Smooth muscle cell (in vitro differentiated cells): ENCODE measurements around the gene POU3F2. TPM values are rescaled to one million over a fixed set of nuclear protein-coding genes. Genes with fewer than 3 reads are reported as not detected.

Experiments used
- DNase-seq: peaks from one replicate; lab custom pipeline; 2025; ENCODE audit not compliant: unreplicated experiment; lab: John Stamatoyannopoulos, UW
- H2AFZ ChIP-seq: fragments of 200-600 bp; sonication (generic); 2 replicates; pipeline ENCODE4 v1.6.0; 2016; ENCODE audit warnings: antibody characterized with exemption, low read depth, mild to moderate bottlenecking
- H3F3A ChIP-seq: fragments of 200-600 bp; sonication (generic); 2 replicates; pipeline ENCODE4 v1.6.0; 2017; ENCODE audit warnings: antibody characterized with exemption, low read depth
- H3K27ac ChIP-seq: fragments of 200-600 bp; sonication (generic); 2 replicates; pipeline ENCODE4 v1.5.1; 2016; ENCODE audit warnings: low read depth, mild to moderate bottlenecking
- H3K27me3 ChIP-seq: fragments of 200-600 bp; sonication (generic); 2 replicates; pipeline ENCODE4 v1.6.1; 2016; ENCODE audit warnings: low read depth, mild to moderate bottlenecking
- H3K36me3 ChIP-seq: fragments of 200-600 bp; sonication (generic); 2 replicates; pipeline ENCODE4 v1.5.1; 2016; ENCODE audit warnings: low read depth
- H3K4me1 ChIP-seq: fragments of 200-600 bp; sonication (generic); 2 replicates; pipeline ENCODE4 v1.5.1; 2016; ENCODE audit warnings: low read depth
- H3K4me2 ChIP-seq: fragments of 200-600 bp; sonication (generic); 2 replicates; pipeline ENCODE4 v1.6.0; 2016; ENCODE audit warnings: mild to moderate bottlenecking
- H3K4me3 ChIP-seq: fragments of 200-600 bp; sonication (generic); 2 replicates; pipeline ENCODE4 v1.5.1; 2016; ENCODE audit warnings: mild to moderate bottlenecking
- H3K79me2 ChIP-seq: fragments of 200-600 bp; sonication (generic); 2 replicates; pipeline ENCODE4 v1.6.0; 2016; ENCODE audit warnings: low read depth, mild to moderate bottlenecking
- H3K9ac ChIP-seq: fragments of 200-600 bp; sonication (generic); 2 replicates; pipeline ENCODE4 v1.6.0; 2016; ENCODE audit warnings: low read depth
- H3K9me3 ChIP-seq: fragments of 200-600 bp; sonication (generic); replicated peaks from 2 replicates; pipeline ENCODE4 v1.5.1; 2016; ENCODE audit warnings: low read depth
- H4K20me1 ChIP-seq: fragments of 200-600 bp; sonication (generic); 2 replicates; pipeline ENCODE4 v1.6.0; 2016; ENCODE audit warnings: low read depth
- CTCF ChIP-seq: fragments of 200-600 bp; sonication (generic); IDR thresholded peaks from 2 replicates; pipeline ENCODE4 v1.5.1; 2017; ENCODE audit warnings: borderline replicate concordance, mild to moderate bottlenecking, antibody characterized with exemption; ENCODE audit not compliant: insufficient read depth, poor library complexity, severe bottlenecking
- WGBS: methylation state at CpG from one replicate; pipeline ENCODE4 v1.1.7; 2016; ENCODE audit warnings: low lambda C conversion rate; 5-methylcytosine and 5-hydroxymethylcytosine counted together
- polyA plus RNA-seq: library from polyadenylated mRNA; unstranded; fragments of >200 nt; fragmentation: Nextera tagmentation; extraction: Ambion mirVana; gene quantifications from 2 replicates; pipeline ENCODE4 v1.2.1, GENCODE V29; 2016
- total RNA-seq: library from RNA; depleted of rRNA; stranded (reverse); fragments of >200 nt; gene quantifications from 2 replicates; pipeline ENCODE4 v1.2.3, GENCODE V29; 2014

The POU3F2 gene
- total and polyA plus RNA-seq, 2 experiments from 2014 or later: not detected

GRCh38 chr6:98836962-98837944 is 2.9 kb downstream of the POU3F2 start:
- H3K27me3 ChIP-seq: peaks cover 97% of the 10 kb centered on the region
- no peak for DNase-seq
- H3K9ac ChIP-seq: no peak overlapping the region
- no peaks in the 10 kb centered on the region for H4K20me1 ChIP-seq
- no peaks in the 10 kb centered on the region for H3F3A ChIP-seq
- no peak overlapping the region for H3K4me3 ChIP-seq
- TF ChIP-seq CTCF: no peak
- 13% methylated on average over 9 of the region's 9 CpGs for WGBS
- H3K27ac ChIP-seq: no peak overlapping the region
- peaks cover 14% of the 10 kb centered on the region for H3K4me1 ChIP-seq
- no peak overlapping the region for H2AFZ ChIP-seq
- no peaks in the 10 kb centered on the region for H3K36me3 ChIP-seq
- no peak overlapping the region for H3K4me2 ChIP-seq
- H3K79me2 ChIP-seq: no peaks in the 10 kb centered on the region
- H3K9me3 ChIP-seq: no peaks in the 10 kb centered on the region

DNA sequence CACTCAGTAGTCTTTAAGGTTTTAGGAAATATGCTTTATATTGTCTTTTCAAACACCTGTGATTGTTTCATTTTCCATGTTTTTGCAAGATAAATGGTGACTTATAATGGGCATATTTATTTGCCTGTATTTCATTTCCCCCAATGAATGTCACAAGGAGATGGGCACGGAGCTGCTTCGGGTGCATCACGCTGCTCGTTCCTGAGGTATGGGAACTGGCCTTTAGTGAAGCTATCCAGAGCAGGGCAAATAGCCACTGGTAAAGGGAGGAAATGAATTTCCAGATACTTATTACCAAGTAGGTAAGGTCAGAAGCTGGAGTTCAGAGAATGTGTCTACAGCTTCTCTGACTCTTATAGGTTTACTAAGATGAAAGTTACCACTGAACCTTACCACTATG is 3.7 kb downstream of the POU3F2 start:
- Histone ChIP-seq H3K27me3 (peaks cover 97% of the 10 kb centered on the region), H3K36me3 (no peaks in the 10 kb centered on the region), H3K9ac (no peak overlapping the region), H3K27ac (no peak overlapping the region), H3K4me3 (no peak overlapping the region), H3K4me2 (no peak overlapping the region), H4K20me1 (no peaks in the 10 kb centered on the region), H2AFZ (no peak overlapping the region), H3K9me3 (no peaks in the 10 kb centered on the region), H3F3A (no peaks in the 10 kb centered on the region), H3K79me2 (no peaks in the 10 kb centered on the region), H3K4me1 (peaks cover 11% of the 10 kb centered on the region)
- DNase-seq: no peak
- WGBS: 12% methylated on average over 4 of the region's 4 CpGs
- no peak for TF ChIP-seq CTCF

DNA sequence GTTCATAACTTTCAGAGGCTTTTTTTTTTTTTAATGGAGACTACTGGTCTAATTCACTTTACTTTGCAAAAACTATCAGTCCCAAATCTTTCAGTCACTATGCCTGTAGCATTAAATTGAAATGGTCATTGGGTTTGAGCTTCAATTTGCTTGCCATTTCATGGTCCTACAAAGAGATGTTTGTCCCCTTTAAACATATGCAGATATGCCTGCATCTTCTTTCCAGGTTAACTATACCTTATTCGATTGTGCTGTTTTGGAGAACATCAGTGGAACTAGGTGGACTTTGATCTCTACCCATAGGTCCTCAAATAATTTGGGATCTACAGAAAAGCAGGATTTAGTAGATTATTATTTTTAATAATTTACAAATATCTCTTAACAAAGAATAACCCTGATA is 4.6 kb downstream of the POU3F2 start:
- no peak for DNase-seq
- no peaks in the 10 kb centered on the region for H3K79me2 ChIP-seq
- H3K27ac ChIP-seq: no peak overlapping the region
- H3K4me1 ChIP-seq: peaks cover 18% of the 10 kb centered on the region
- H3K27me3 ChIP-seq: peaks cover 97% of the 10 kb centered on the region
- no peak overlapping the region for H2AFZ ChIP-seq
- H3K36me3 ChIP-seq: no peaks in the 10 kb centered on the region
- TF ChIP-seq CTCF: no peak
- H4K20me1 ChIP-seq: no peaks in the 10 kb centered on the region
- H3K9ac ChIP-seq: no peak overlapping the region
- no peaks in the 10 kb centered on the region for H3F3A ChIP-seq
- no peaks in the 10 kb centered on the region for H3K9me3 ChIP-seq
- H3K4me2 ChIP-seq: no peak overlapping the region
- WGBS: 46% methylated on average over 1 of the region's 1 CpG
- H3K4me3 ChIP-seq: no peak overlapping the region
